ENCODE measurements around the gene NUPR1. TPM values are rescaled to one million over a fixed set of nuclear protein-coding genes. Genes with fewer than 3 reads are reported as not detected.
A peak's percentile ranks its signal among the peaks of the same experiment; 100 is the strongest.

The NUPR1 gene
- polyA plus RNA-seq, 1 experiment, result 108 TPM

DNA sequence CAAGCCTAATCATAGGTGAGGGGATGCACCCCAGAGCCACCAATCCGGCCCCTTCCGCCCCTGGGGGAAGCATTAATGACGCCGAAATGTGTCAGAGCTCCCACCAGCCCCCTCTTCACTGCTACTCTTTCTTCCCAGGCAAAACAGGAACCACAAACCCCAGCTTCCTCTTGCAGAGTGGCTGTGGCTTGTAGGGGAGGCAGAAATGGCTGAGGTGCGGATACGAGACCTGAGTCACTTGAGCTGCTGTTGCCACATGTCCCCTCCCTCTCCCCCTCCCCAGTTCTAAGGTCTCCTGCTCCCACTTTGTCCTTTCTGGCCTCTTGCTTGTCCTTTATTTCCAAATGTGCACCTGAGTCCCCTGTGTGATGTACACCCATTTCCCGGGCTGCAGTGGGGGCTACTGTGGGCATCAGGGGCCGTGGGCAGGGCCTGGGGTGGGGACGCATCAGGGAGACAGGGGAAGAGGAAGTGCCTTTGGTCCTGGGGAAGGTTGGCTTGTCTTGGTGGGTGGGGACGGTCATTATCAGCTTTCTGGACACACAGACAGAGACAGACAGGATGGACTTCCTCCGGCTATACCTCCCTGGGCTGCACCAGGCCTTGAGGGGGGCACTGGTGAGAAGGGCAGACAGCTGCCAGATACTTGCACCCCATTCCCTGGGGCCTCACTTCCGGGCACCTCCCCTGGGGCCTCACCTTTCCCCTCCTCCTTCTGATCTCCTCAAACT, 44.5 kb downstream of the NUPR1 start, which contains the start of gene APOBR:
APOBR (plus strand) TSS at position 523 of the 731 bp plus-strand sequence; CDS start at position 562, 39 bp downstream.
- POLR2A ChIA-PET, result no interaction called here
- H3K27me3 ChIP-seq (ENCODE audit: control insufficient read depth, insufficient read depth, low read length), result peaks cover 11% of the 10 kb centered on the region
- H3K9me3 ChIP-seq (ENCODE audit: control insufficient read depth, insufficient read depth, low read length), result no peaks in the 10 kb centered on the region; the same call in 1 of the 2 replicates
- TF ChIP-seq, protein P1, sequence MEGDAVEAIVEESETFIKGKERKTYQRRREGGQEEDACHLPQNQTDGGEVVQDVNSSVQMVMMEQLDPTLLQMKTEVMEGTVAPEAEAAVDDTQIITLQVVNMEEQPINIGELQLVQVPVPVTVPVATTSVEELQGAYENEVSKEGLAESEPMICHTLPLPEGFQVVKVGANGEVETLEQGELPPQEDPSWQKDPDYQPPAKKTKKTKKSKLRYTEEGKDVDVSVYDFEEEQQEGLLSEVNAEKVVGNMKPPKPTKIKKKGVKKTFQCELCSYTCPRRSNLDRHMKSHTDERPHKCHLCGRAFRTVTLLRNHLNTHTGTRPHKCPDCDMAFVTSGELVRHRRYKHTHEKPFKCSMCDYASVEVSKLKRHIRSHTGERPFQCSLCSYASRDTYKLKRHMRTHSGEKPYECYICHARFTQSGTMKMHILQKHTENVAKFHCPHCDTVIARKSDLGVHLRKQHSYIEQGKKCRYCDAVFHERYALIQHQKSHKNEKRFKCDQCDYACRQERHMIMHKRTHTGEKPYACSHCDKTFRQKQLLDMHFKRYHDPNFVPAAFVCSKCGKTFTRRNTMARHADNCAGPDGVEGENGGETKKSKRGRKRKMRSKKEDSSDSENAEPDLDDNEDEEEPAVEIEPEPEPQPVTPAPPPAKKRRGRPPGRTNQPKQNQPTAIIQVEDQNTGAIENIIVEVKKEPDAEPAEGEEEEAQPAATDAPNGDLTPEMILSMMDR (IDR thresholded peaks at IDR 0.05; ENCODE audit: low read depth, low read length), result no peak
- H3K4me3 ChIP-seq (ENCODE audit: low read depth, low read length), result no peak within 1 kb of the TSS
- H3K27ac ChIP-seq (ENCODE audit: low read depth, low read length), result no peak within 1 kb of the TSS
- DNase-seq (ENCODE audit: low read depth, low spot score), result no peak
- CTCF ChIA-PET, result no interaction called here

DNA sequence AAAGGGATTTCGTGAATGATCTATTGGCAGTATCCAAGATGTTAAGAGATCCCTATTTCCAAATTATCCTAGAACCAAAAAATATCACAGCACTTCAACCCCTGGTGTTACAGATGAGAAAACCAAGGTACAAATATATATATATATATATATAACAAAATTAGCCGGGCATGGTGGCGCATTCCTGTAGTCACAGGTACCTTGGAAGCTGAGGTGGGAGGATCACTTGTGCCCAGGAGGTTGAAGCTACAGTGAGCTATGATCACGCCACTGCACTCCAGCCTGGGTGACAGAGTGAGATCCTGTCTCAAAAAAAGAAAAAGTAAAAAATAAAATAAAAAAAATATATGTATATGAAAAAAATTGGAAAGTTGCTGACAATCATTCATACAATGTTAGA, 46.3 kb downstream of the NUPR1 start:
- H3K9me3 ChIP-seq (ENCODE audit: control insufficient read depth, insufficient read depth, low read length), result no peaks in the 10 kb centered on the region; the same call in 1 of the 2 replicates
- H3K27ac ChIP-seq (ENCODE audit: low read depth, low read length), result no peak overlapping the region
- H3K4me3 ChIP-seq (ENCODE audit: low read depth, low read length), result peak overlapping the region; percentile 100; the same call in 1 of the 2 replicates
- ChIA-PET POLR2A (interaction anchor here (0.7 to 1.0 kb wide), 4 partner anchors 12 to 469 kb away, joined by 4 to 8 read pairs (median 6); no protein-coding TSS in a partner anchor), CTCF (no interaction called here)
- H3K27me3 ChIP-seq (ENCODE audit: control insufficient read depth, insufficient read depth, low read length), result peaks cover 2% of the 10 kb centered on the region
- TF ChIP-seq, protein P1 (IDR thresholded peaks at IDR 0.05; ENCODE audit: low read depth, low read length), result no peak
- DNase-seq (ENCODE audit: low read depth, low spot score), result no peak

DNA sequence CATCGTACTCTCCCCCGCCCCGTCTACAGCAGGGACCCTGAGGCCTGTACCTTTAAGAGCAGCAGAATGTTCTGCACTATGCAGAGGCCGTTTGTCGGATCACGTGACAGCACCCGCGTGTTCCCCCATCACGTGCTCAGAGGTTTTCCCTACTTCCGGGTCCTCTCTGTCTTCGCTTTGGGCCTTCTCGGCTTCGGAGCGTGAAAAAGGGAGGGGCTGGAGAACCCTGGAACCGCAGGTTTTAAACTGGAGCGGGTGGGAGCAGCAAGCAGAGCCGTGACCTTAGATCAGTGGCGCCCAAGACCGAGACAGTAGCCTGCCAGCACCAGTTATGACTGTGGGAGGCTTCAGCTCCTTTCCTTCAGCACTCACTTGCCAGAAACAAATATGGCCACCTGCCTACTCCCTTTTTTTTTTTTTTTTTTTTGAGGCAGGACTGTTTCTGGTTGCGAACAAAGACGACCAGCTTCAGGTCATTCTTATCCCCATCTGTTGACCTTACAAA, 46.8 kb downstream of the NUPR1 start, which contains the start of gene CLN3:
CLN3 (minus strand) TSS at position 105 of the 505 bp plus-strand sequence. CDS start 315 bp downstream, outside the sequence.
- peak within 1 kb of the TSS; percentile 100 for H3K4me3 ChIP-seq (ENCODE audit: low read depth, low read length)
- peak; percentile 86 for DNase-seq (ENCODE audit: low read depth, low spot score)
- TF ChIP-seq, protein P1 (IDR thresholded peaks at IDR 0.05; ENCODE audit: low read depth, low read length), result no peak
- POLR2A ChIA-PET, result interaction anchor here (0.7 to 1.0 kb wide), 4 partner anchors 12 to 470 kb away, joined by 4 to 8 read pairs (median 6); no protein-coding TSS in a partner anchor
- peak within 1 kb of the TSS; percentile 97 for H3K27ac ChIP-seq (ENCODE audit: low read depth, low read length)
- CTCF ChIA-PET, result interaction anchor here (1.4 kb wide), 1 partner anchor 62 kb away, joined by 4 read pairs; the partner anchor contains the start of gene SGF29
- H3K9me3 ChIP-seq (ENCODE audit: control insufficient read depth, insufficient read depth, low read length), result no peaks in the 10 kb centered on the region; the same call in 1 of the 2 replicates
- H3K27me3 ChIP-seq (ENCODE audit: control insufficient read depth, insufficient read depth, low read length), result peaks cover 2% of the 10 kb centered on the region

DNA sequence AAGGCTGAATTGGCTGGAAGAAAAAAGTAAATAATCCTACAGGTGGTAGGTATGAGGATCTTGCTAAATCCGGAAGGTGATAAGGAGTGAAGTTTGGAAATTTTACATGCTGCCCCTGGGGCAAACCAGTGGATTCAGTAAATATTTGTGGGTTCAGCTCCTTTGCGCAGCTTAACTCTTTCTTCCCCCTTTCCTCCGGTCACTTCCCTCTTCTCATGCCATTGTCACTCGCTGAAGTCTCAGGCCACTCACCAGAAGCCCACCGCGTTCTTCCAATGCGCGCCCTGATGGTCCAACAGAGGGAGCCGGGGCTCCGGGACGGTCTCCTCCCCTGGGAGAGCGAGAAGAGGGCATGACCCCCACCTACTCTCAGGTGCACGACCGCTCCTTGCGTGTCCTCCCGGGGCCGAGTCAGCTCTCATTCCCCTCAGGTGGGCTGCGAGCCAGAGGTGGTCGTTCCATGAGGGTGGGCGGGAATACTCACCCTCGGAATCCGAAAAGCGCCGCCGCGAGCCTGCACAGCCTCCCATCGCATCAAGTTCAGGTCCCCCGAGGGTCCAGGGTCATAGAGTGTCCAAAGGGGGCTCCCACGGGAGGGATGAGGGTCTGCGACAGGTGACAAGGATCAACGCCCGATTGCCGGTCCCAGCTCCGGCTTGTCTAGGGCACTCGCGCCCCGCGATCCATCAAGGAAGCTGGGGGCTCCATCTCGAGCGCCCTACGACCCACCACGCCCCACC, 47.4 kb downstream of the NUPR1 start:
- Histone ChIP-seq H3K4me3 (ENCODE audit: low read depth, low read length) (peak overlapping the region; percentile 100), H3K27me3 (ENCODE audit: control insufficient read depth, insufficient read depth, low read length) (peaks cover 2% of the 10 kb centered on the region), H3K27ac (ENCODE audit: low read depth, low read length) (peak overlapping the region; percentile 97), H3K9me3 (ENCODE audit: control insufficient read depth, insufficient read depth, low read length) (no peaks in the 10 kb centered on the region; the same call in 1 of the 2 replicates)
- POLR2A ChIA-PET, result interaction anchor here (1.0 kb wide), 1 partner anchor 36 kb away, joined by 5 read pairs; no protein-coding TSS in a partner anchor
- no peak for DNase-seq (ENCODE audit: low read depth, low spot score)
- TF ChIP-seq, protein P1 (IDR thresholded peaks at IDR 0.05; ENCODE audit: low read depth, low read length), result peak; percentile 53
- CTCF ChIA-PET, result interaction anchor here (0.6 to 1.4 kb wide), 2 partner anchors 15 to 63 kb away, joined by 3 to 4 read pairs; partner anchors contain the start of genes IL27 and SGF29
